Hepatic stellate cell (primary cell): ENCODE measurements around the gene SEMA4A.
"Not testable (repeated sequence)": the region's sequence is repeated elsewhere in the genome, so short reads cannot be mapped to it uniquely, and the experiment has no call there.

ENCODE experiments used
- DNase-seq: peaks from one replicate; pipeline ENCODE4 v3.0.0; 2011; ENCODE audit warnings: low spot score

The SEMA4A gene

GRCh38 chr1:156153362-156153761 lies at the start of gene SEMA4A:
Gene SEMA4A (plus strand): TSS chr1:156153585. CDS start chr1:156154579, 994 bp downstream.
- no peak for DNase-seq

- peak; percentile 94 for DNase-seq
These were observed 49.1 kb upstream of the SEMA4A start for GRCh38 chr1:156104065-156104810.

GRCh38 chr1:156104861-156105832 lies 48.2 kb upstream of the SEMA4A start:
- DNase-seq = no peak

- DNase-seq = peak; percentile 58
These were observed 46.5 kb upstream of the SEMA4A start for GRCh38 chr1:156106624-156107488.

GRCh38 chr1:156108057-156108456 lies 45.3 kb upstream of the SEMA4A start:
- no peak for DNase-seq

GRCh38 chr1:156108664-156109241 lies 44.6 kb upstream of the SEMA4A start:
- DNase-seq = no peak

GRCh38 chr1:156110252-156110651 lies 43.1 kb upstream of the SEMA4A start:
- DNase-seq = no peak

- DNase-seq = no peak
These were observed 41.9 kb upstream of the SEMA4A start for GRCh38 chr1:156111355-156111962.

GRCh38 chr1:156112276-156113137 lies 40.9 kb upstream of the SEMA4A start:
- DNase-seq = no peak

GRCh38 chr1:156113282-156113950 lies 40.0 kb upstream of the SEMA4A start:
- no peak for DNase-seq

GRCh38 chr1:156114101-156114918 lies 39.1 kb upstream of the SEMA4A start, which contains the start of gene LMNA:
Gene LMNA (plus strand): TSS chr1:156114711. CDS start chr1:156114919, 208 bp downstream.
- DNase-seq = peak; percentile 97

- DNase-seq = no peak
These were observed 38.4 kb upstream of the SEMA4A start for GRCh38 chr1:156114919-156115513.

- DNase-seq = peak; percentile 58
These were observed 37.6 kb upstream of the SEMA4A start for GRCh38 chr1:156115514-156116374.

- DNase-seq = not testable (repeated sequence)
These were observed 36.7 kb upstream of the SEMA4A start for GRCh38 chr1:156116731-156117130.

- DNase-seq = no peak
These were observed 35.8 kb upstream of the SEMA4A start for GRCh38 chr1:156117414-156118176.

- DNase-seq = no peak
These were observed 35.1 kb upstream of the SEMA4A start for GRCh38 chr1:156118177-156118868.
